ENCODE measurements around the gene POU2F1.

DNA sequence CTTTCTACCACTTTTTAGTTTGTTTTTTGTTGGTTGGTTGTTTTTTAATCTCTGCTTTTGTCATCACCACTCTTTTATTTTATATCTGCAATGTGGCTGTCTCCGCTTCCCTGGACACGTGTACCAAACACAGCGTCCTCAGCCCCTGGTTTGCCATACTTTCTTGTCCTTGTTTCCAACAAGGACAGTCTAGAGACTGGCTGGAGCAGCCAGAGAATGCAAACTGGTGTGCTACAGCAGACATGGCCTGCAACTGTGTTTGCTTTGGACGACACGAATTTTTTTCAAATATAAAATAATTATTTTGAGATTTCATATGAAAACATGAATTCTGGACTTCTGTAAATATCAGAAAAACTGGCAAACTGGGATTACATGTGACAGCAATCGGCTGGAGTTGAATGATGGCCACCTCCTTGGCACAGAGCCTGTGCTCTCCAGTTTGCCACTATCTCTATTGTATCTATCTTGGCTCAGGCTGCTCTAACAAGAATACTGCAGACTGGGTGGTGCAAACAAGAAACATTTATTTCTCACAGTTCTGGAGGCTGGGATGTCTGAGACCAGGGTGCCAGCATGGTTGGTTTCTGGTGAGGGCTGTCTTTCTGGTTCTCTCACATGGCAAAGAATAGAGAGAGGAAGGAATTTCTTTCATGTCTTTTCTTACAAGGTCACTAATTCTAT is 34.6 kb upstream of the POU2F1 start:
- TF ChIP-seq, protein P1, sequence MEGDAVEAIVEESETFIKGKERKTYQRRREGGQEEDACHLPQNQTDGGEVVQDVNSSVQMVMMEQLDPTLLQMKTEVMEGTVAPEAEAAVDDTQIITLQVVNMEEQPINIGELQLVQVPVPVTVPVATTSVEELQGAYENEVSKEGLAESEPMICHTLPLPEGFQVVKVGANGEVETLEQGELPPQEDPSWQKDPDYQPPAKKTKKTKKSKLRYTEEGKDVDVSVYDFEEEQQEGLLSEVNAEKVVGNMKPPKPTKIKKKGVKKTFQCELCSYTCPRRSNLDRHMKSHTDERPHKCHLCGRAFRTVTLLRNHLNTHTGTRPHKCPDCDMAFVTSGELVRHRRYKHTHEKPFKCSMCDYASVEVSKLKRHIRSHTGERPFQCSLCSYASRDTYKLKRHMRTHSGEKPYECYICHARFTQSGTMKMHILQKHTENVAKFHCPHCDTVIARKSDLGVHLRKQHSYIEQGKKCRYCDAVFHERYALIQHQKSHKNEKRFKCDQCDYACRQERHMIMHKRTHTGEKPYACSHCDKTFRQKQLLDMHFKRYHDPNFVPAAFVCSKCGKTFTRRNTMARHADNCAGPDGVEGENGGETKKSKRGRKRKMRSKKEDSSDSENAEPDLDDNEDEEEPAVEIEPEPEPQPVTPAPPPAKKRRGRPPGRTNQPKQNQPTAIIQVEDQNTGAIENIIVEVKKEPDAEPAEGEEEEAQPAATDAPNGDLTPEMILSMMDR (IDR thresholded peaks at IDR 0.05; ENCODE audit: insufficient read depth, low read length, poor library complexity, severe bottlenecking): no peak
- no peak for TF ChIP-seq EZH2phosphoT487 (conservative IDR thresholded peaks at IDR 0.05; ENCODE audit: low read length)

Measured in SU-DHL-6 (cell line).